ENCODE measurements around the gene SYTL4. TPM values are rescaled to one million over a fixed set of nuclear protein-coding genes. Genes with fewer than 3 reads are reported as not detected.

Gene SYTL4
- total and polyA plus RNA-seq, 4 donors = 5.2 to 26.2 (median 10.2) TPM

DNA sequence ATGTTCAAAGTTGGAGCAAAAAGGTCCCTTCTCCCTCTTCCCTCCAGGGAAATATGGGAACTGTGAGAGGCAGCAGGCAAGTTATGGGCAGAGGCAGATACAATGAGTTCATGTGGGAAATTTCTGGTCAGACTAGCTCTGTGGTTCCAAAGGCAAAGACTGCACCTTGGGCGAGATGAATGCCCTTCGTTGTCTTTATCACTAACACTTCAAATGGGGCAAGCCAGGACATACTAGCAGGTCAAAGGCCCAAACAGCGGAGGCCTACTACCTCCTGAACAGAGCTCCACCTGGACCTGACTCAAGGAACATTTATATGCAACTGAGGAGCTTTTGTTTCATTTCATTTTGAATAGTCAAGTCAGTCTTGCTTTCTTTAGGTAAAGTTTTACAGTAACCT lies 59.0 kb downstream of the SYTL4 start (continued):
- TF ChIP-seq, protein P1, sequence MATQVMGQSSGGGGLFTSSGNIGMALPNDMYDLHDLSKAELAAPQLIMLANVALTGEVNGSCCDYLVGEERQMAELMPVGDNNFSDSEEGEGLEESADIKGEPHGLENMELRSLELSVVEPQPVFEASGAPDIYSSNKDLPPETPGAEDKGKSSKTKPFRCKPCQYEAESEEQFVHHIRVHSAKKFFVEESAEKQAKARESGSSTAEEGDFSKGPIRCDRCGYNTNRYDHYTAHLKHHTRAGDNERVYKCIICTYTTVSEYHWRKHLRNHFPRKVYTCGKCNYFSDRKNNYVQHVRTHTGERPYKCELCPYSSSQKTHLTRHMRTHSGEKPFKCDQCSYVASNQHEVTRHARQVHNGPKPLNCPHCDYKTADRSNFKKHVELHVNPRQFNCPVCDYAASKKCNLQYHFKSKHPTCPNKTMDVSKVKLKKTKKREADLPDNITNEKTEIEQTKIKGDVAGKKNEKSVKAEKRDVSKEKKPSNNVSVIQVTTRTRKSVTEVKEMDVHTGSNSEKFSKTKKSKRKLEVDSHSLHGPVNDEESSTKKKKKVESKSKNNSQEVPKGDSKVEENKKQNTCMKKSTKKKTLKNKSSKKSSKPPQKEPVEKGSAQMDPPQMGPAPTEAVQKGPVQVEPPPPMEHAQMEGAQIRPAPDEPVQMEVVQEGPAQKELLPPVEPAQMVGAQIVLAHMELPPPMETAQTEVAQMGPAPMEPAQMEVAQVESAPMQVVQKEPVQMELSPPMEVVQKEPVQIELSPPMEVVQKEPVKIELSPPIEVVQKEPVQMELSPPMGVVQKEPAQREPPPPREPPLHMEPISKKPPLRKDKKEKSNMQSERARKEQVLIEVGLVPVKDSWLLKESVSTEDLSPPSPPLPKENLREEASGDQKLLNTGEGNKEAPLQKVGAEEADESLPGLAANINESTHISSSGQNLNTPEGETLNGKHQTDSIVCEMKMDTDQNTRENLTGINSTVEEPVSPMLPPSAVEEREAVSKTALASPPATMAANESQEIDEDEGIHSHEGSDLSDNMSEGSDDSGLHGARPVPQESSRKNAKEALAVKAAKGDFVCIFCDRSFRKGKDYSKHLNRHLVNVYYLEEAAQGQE (IDR thresholded peaks at IDR 0.05) = no peak
- TF ChIP-seq TAF1 (conservative IDR thresholded peaks at IDR 0.05) = no peak

DNA sequence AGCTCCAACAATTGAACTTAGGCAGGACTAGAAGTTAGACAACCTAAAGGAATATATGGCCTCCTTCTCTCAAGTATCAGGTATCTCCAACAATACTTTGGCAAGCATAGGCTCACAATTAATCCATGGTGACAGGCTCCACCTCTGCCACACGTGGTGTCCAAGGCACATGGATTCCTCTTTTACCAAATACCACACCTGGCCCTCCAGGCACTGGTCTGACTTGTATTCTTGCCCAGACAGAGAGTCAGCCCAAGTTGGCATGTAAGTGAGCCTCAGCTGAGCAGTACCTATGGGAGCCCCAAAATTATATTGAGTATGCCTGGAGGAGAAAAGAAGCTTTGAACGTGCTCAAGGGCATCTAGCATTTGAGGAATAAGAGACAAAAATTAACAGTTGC lies 68.3 kb downstream of the SYTL4 start:
- Histone ChIP-seq H3K9ac (ENCODE audit: low read depth in 1 of 2, low read length in 2 of 2) (no peak overlapping the region), H3K27me3 (ENCODE audit: control insufficient read depth in 4 of 4, insufficient read depth in 4 of 4, low read length in 3 of 4) (no peaks in the 10 kb centered on the region), H3K36me3 (ENCODE audit: control insufficient read depth in 4 of 4, insufficient read depth in 3 of 4, low read depth in 1 of 4, low read length in 3 of 4) (no peaks in the 10 kb centered on the region), H3K4me3 (ENCODE audit: low read depth in 1 of 3, low read length in 3 of 3) (no peak overlapping the region), H3K4me1 (ENCODE audit: control insufficient read depth in 4 of 4, insufficient read depth in 4 of 4, low read length in 3 of 4) (peaks cover 0 to 5% (median 0%) of the 10 kb centered on the region in 4 donors), H3K27ac (ENCODE audit: low read depth in 1 of 2, low read length in 2 of 2) (no peak overlapping the region), H3K9me3 (ENCODE audit: control insufficient read depth in 4 of 4, low read length in 3 of 4) (no peaks in the 10 kb centered on the region)
- TF ChIP-seq FOXA2 (IDR thresholded peaks at IDR 0.05) (no peak), TAF1 (conservative IDR thresholded peaks at IDR 0.05) (no peak), NR2F2 (IDR thresholded peaks at IDR 0.05) (no peak), HNF4G (IDR thresholded peaks at IDR 0.05) (no peak)
- TF ChIP-seq, protein P2, sequence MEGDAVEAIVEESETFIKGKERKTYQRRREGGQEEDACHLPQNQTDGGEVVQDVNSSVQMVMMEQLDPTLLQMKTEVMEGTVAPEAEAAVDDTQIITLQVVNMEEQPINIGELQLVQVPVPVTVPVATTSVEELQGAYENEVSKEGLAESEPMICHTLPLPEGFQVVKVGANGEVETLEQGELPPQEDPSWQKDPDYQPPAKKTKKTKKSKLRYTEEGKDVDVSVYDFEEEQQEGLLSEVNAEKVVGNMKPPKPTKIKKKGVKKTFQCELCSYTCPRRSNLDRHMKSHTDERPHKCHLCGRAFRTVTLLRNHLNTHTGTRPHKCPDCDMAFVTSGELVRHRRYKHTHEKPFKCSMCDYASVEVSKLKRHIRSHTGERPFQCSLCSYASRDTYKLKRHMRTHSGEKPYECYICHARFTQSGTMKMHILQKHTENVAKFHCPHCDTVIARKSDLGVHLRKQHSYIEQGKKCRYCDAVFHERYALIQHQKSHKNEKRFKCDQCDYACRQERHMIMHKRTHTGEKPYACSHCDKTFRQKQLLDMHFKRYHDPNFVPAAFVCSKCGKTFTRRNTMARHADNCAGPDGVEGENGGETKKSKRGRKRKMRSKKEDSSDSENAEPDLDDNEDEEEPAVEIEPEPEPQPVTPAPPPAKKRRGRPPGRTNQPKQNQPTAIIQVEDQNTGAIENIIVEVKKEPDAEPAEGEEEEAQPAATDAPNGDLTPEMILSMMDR (IDR thresholded peaks at IDR 0.05; ENCODE audit: low read depth, low read length, missing input control) = no peak
- TF ChIP-seq, protein P3, sequence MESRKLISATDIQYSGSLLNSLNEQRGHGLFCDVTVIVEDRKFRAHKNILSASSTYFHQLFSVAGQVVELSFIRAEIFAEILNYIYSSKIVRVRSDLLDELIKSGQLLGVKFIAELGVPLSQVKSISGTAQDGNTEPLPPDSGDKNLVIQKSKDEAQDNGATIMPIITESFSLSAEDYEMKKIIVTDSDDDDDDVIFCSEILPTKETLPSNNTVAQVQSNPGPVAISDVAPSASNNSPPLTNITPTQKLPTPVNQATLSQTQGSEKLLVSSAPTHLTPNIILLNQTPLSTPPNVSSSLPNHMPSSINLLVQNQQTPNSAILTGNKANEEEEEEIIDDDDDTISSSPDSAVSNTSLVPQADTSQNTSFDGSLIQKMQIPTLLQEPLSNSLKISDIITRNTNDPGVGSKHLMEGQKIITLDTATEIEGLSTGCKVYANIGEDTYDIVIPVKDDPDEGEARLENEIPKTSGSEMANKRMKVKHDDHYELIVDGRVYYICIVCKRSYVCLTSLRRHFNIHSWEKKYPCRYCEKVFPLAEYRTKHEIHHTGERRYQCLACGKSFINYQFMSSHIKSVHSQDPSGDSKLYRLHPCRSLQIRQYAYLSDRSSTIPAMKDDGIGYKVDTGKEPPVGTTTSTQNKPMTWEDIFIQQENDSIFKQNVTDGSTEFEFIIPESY (IDR thresholded peaks at IDR 0.05) = no peak
- DNase-seq (ENCODE audit: low spot score) = no peak
- 69% methylated on average over 2 of the region's 2 CpGs for WGBS

DNA sequence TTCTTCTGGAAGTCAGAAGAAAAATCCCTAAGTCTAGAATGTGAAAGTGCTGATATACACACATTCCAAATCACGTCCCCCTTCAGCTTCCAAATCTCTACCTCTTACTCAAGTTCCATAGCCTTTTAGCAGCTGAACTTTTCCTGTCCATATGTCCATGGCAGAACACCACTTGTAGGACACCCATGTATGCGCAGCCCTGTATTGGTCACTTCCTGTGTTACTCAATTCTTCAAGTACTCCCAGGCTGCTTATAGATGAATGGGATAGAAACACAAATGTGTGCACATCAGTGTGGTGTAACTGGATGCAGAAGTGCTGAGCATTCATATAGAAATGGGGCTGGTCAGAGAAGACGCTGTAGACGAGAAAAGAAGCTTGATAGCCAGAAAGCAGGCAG lies 69.1 kb downstream of the SYTL4 start:
- no peak for DNase-seq (ENCODE audit: low spot score)
- Histone ChIP-seq H3K27me3 (ENCODE audit: control insufficient read depth in 4 of 4, insufficient read depth in 4 of 4, low read length in 3 of 4) (no peaks in the 10 kb centered on the region), H3K9ac (ENCODE audit: low read depth in 1 of 2, low read length in 2 of 2) (no peak overlapping the region), H3K36me3 (ENCODE audit: control insufficient read depth in 4 of 4, insufficient read depth in 3 of 4, low read depth in 1 of 4, low read length in 3 of 4) (no peaks in the 10 kb centered on the region), H3K4me1 (ENCODE audit: control insufficient read depth in 4 of 4, insufficient read depth in 4 of 4, low read length in 3 of 4) (peaks cover 0 to 5% (median 0%) of the 10 kb centered on the region in 4 donors), H3K27ac (ENCODE audit: low read depth in 1 of 2, low read length in 2 of 2) (no peak overlapping the region), H3K4me3 (ENCODE audit: low read depth in 1 of 3, low read length in 3 of 3) (no peak overlapping the region), H3K9me3 (ENCODE audit: control insufficient read depth in 4 of 4, low read length in 3 of 4) (no peaks in the 10 kb centered on the region)
- WGBS = 94% methylated on average over 4 of the region's 4 CpGs
- no peak for TF ChIP-seq JUND (IDR thresholded peaks at IDR 0.05)
- TF ChIP-seq, protein P4, sequence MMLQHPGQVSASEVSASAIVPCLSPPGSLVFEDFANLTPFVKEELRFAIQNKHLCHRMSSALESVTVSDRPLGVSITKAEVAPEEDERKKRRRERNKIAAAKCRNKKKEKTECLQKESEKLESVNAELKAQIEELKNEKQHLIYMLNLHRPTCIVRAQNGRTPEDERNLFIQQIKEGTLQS (IDR thresholded peaks at IDR 0.05) = no peak
- no peak for TF ChIP-seq RAD21 (IDR thresholded peaks at IDR 0.05)
- no peak for TF ChIP-seq TAF1 (conservative IDR thresholded peaks at IDR 0.05)
- TF ChIP-seq, protein P1 (IDR thresholded peaks at IDR 0.05) = no peak
- TF ChIP-seq HNF4G (IDR thresholded peaks at IDR 0.05) = no peak
- TF ChIP-seq YY1 (IDR thresholded peaks at IDR 0.05) = no peak
- TF ChIP-seq RXRA (IDR thresholded peaks at IDR 0.05) = no peak
- TF ChIP-seq NR2F2 (IDR thresholded peaks at IDR 0.05) = no peak
- TF ChIP-seq FOXA1 (IDR thresholded peaks at IDR 0.05) = no peak
- TF ChIP-seq FOXA2 (IDR thresholded peaks at IDR 0.05) = no peak
